Adrenal gland (tissue), 12 donors: Measurements from ENCODE around the gene DDX25. TPM values are rescaled to one million over a fixed set of nuclear protein-coding genes. Genes with fewer than 3 reads are reported as not detected.

Experiments
- DNase-seq, 7 donors: peaks; one replicate each; pipeline ENCODE4 v3.0.0-alpha.2; 2019 to 2020
- H3K27ac ChIP-seq, 5 donors: fragments of 200-600 bp; sonication (generic) in 4 of 5; 1 replicate in 3 of 5; 2 replicates in 2 of 5; pipeline versions ENCODE4 v1.5.1 to v1.8.0; 2016 to 2020; ENCODE audit warnings: mild to moderate bottlenecking in 1 of 5
- H3K27me3 ChIP-seq: fragments of 200-600 bp; 2 replicates; pipeline ENCODE4 v1.8.0; 2021
- H3K36me3 ChIP-seq, 2 donors: fragments of 200-600 bp; replicated peaks in 1 of 2; 1 replicate in 1 of 2; 2 replicates in 1 of 2; pipeline versions ENCODE4 v1.5.1 to v1.8.0; 2018 to 2022
- H3K4me1 ChIP-seq, 2 donors: fragments of 200-600 bp; replicated peaks in 1 of 2; 1 replicate in 1 of 2; 2 replicates in 1 of 2; pipeline versions ENCODE4 v1.5.1 to v1.8.0; 2018 to 2021
- H3K4me3 ChIP-seq, 4 donors: fragments of 200-600 bp; sonication (generic) in 3 of 4; one replicate each; pipeline ENCODE4 v1.5.1; 2016 to 2018
- H3K9me3 ChIP-seq, 3 donors: fragments of 200-600 bp; sonication (generic) in 1 of 3; replicated peaks in 1 of 3; 1 replicate in 2 of 3; 2 replicates in 1 of 3; pipeline versions ENCODE4 v1.5.1 to v1.8.0; 2016 to 2021
- CTCF ChIP-seq, 6 experiments: fragments of 450-650 bp in 4 of 6; fragments of 200-600 bp in 2 of 6; sonication (generic) in 1 of 6; IDR thresholded peaks; 1 replicate in 5 of 6; 2 replicates in 1 of 6; pipeline versions ENCODE4 v1.5.1 to v1.8.0; 2016 to 2021; ENCODE audit warnings: antibody characterized with exemption in 6 of 6, mild to moderate bottlenecking in 2 of 6, moderate library complexity in 1 of 6
- POLR2A ChIP-seq, 2 donors: fragments of 450-650 bp; IDR thresholded peaks; one replicate each; pipeline ENCODE4 v1.6.1; 2017; ENCODE audit warnings: antibody characterized with exemption in 2 of 2, mild to moderate bottlenecking in 2 of 2, moderate library complexity in 1 of 2
- WGBS, 4 donors: extraction: QIAGEN DNeasy Blood & Tissue Kit in 2 of 4; methylation state at CpG; one replicate each; pipeline versions ENCODE4 v1.1.5 to v1.1.7; 2013 to 2017; 5-methylcytosine and 5-hydroxymethylcytosine counted together
- intact Hi-C, 2 donors: fragments of 100-400 bp; cut with DNase I; formaldehyde crosslinking; loops; one replicate each; pipeline versions ENCODE4 v1.14.1 to v1.15.0; 2022 to 2023
- polyA plus RNA-seq, 3 donors: library from polyadenylated mRNA; stranded (reverse); fragments of 200-250 nt in 2 of 3; fragments of 350-450 nt in 1 of 3; fragmentation: Illumina TruSeq in 1 of 3; extraction: RNeasy Lipid Tissue Mini Kit (QIAGEN cat#74804) in 1 of 3; gene quantifications; one replicate each; pipeline ENCODE4 v1.2.3, GENCODE V29; 2013 to 2014
- total RNA-seq, 9 donors: library from RNA; depleted of rRNA in 4 of 9; stranded (reverse); fragments of >200 nt in 4 of 9; fragments of 120-200 nt in 1 of 9; fragmentation: NEBNext Ultra II Directional in 1 of 9; extraction: Animal tissue kit (Norgen Biotek cat#: 25700) in 1 of 9; gene quantifications; one replicate each; pipeline versions ENCODE4 v1.1.0 to v1.2.4, GENCODE V29; 2013 to 2023
- donor health status: healthy with polysubstance abuse.
- donor health status: Bipolar disorder and iron deficiency.
- donor health status: DM: yes; HTN: yes; CAD: no.
- donor health status: DM: no; HTN: no; CAD: no.
- donor health status: DM: no; HTN: no; CAD: no.
- donor health status: DM: yes; HTN: yes; CAD: no.

DDX25 gene
- total and polyA plus RNA-seq, 12 donors, result 0.18 to 7.4 (median 0.98) TPM; not detected in 3

DNA sequence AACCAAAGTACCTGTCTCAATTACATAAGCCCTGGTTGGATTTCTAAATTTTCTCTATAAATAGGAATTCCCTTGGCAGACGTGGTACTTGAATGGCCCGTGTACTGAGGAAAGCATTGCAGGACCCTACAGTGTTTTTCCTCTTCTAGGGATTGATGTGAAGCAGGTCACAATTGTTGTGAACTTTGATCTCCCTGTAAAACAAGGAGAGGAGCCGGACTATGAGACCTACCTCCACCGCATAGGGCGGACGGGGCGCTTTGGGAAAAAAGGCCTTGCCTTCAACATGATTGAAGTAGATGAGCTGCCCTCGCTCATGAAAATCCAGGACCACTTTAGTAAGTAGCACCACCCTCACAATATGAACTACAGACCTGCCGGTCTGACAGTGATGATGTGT, 16.7 kb downstream of the DDX25 start:
- no peak overlapping the region for H3K27ac ChIP-seq

GRCh38 chr11:125922156-125922555, 17.8 kb downstream of the DDX25 start:
- no peak overlapping the region for H3K4me3 ChIP-seq
- 67 to 100% (median 75%) methylated on average over 1 to 3 of the region's 3 CpGs for WGBS, 4 donors
- no peaks in the 10 kb centered on the region for H3K27me3 ChIP-seq
- intact Hi-C loops, result loop anchor here (5.0 kb wide), 2 partner anchors 135 to 270 kb away; no protein-coding TSS in a partner anchor
- peak in 1 of 7 donors; percentile 41 for DNase-seq
- H3K27ac ChIP-seq, result no peak overlapping the region
- no peaks in the 10 kb centered on the region for H3K9me3 ChIP-seq
- H3K4me1 ChIP-seq, result peaks cover 0 to 3% of the 10 kb centered on the region in 2 donors
- H3K36me3 ChIP-seq, result no peaks in the 10 kb centered on the region
- TF ChIP-seq CTCF (IDR thresholded peaks at IDR 0.05) (no peak), POLR2A (IDR thresholded peaks at IDR 0.05) (no peak)

More for the DNA sequence above, 16.7 kb downstream of the DDX25 start:
- Histone ChIP-seq H3K4me3 (no peak overlapping the region), H3K36me3 (no peaks in the 10 kb centered on the region), H3K9me3 (no peaks in the 10 kb centered on the region), H3K4me1 (peaks cover 0 to 3% of the 10 kb centered on the region in 2 donors), H3K27me3 (no peaks in the 10 kb centered on the region)
- intact Hi-C loops, result loop anchor here (5.0 kb wide), 2 partner anchors 136 to 271 kb away; no protein-coding TSS in a partner anchor
- WGBS, 4 donors, result 75 to 88% (median 77%) methylated on average over 9 of the region's 9 CpGs
- no peak for TF ChIP-seq CTCF (IDR thresholded peaks at IDR 0.05)
- TF ChIP-seq POLR2A (IDR thresholded peaks at IDR 0.05), result no peak
- DNase-seq, result peak in 1 of 7 donors; percentile 23

GRCh38 chr11:125923012-125923579, 18.8 kb downstream of the DDX25 start:
- WGBS, 4 donors, result 5 to 7% (median 5%) methylated on average over 8 of the region's 8 CpGs
- TF ChIP-seq POLR2A (IDR thresholded peaks at IDR 0.05) (no peak), CTCF (IDR thresholded peaks at IDR 0.05) (peak; percentile 50 to 82 (median 70))
- Histone ChIP-seq H3K36me3 (no peaks in the 10 kb centered on the region), H3K27me3 (no peaks in the 10 kb centered on the region), H3K4me1 (peaks cover 0 to 3% of the 10 kb centered on the region in 2 donors), H3K9me3 (no peaks in the 10 kb centered on the region), H3K4me3 (no peak overlapping the region), H3K27ac (no peak overlapping the region)
- intact Hi-C loops, result loop anchor here (5.0 kb wide), 2 partner anchors 134 to 269 kb away; no protein-coding TSS in a partner anchor
- DNase-seq, result peak; percentile 57 to 82 (median 63)

GRCh38 chr11:125923633-125924032, 19.3 kb downstream of the DDX25 start:
- H3K36me3 ChIP-seq, result no peaks in the 10 kb centered on the region
- TF ChIP-seq POLR2A (IDR thresholded peaks at IDR 0.05), result no peak
- no peak for TF ChIP-seq CTCF (IDR thresholded peaks at IDR 0.05)
- intact Hi-C loops, result loop anchor here (2.0 to 5.0 kb wide), 3 partner anchors 134 to 271 kb away; no protein-coding TSS in a partner anchor
- peaks cover 0 to 1% (median 0%) of the 10 kb centered on the region in 3 donors for H3K9me3 ChIP-seq
- no peak overlapping the region for H3K27ac ChIP-seq
- no peak overlapping the region for H3K4me3 ChIP-seq
- DNase-seq, result peak in 1 of 7 donors; percentile 23
- 78 to 93% (median 91%) methylated on average over 8 of the region's 8 CpGs for WGBS, 4 donors
- no peaks in the 10 kb centered on the region for H3K27me3 ChIP-seq
- H3K4me1 ChIP-seq, result peaks cover 0 to 3% of the 10 kb centered on the region in 2 donors
